Measurements from ENCODE around the gene PDS5B.
"Not testable (repeated sequence)": the region's sequence is repeated elsewhere in the genome, so short reads cannot be mapped to it uniquely, and the experiment has no call there.

Gene PDS5B

DNA sequence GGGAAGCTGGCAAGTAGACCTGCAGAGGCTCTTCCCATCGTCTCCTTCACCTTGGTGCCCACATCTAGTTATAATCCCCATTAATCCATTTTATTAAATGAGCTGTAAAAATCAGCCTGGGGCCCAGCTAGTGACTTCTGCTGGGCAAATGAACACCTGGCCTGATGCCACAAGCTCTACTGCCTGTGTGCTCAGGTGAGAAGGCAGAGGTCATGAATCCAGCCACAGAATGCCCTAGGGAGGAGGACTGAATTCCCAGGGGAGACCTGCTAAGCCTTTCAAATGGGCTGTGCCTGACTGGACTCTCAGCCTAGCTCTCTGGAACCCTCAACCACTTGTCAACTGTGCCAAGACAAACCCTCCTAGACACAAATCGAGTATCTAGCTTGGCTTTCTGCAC, 74.0 kb downstream of the PDS5B start:
- no peak for DNase-seq

DNA sequence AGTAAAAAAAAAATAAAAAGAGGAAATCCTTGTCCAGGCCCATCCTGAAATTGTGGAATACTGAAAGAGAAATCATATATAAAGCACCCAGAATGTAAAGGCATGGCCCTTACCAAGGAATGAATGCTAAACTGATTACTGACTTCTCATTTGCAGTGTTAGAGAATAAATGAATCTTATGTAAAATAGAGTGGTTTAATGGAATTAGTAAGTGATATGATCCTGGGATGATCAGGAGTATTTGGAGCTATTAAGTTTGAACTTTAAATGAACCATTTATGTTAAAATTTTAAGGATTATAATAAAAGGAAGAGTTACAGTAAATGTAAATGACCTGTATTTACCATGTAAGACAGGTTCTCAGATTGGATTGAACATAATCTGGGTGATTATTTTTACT, 75.4 kb downstream of the PDS5B start:
- DNase-seq: no peak

DNA sequence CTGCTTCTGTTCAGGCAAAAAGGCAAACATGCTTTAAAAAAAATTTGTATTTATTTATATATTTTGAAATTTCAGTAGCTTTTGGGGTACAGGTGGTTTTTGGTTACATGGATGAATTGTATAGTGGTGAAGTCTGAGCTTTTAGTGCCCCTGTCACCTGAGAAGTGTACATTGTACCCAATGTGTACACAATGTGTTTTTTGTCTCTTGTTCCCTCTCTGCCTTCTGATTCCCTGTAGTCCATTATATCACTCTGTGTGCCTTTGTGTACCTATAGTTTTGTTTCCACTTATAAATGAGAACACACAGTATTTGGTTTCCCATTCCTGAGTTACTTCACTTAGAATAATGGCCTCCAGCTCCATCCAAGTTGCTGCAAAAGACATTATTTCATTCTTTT, 77.4 kb downstream of the PDS5B start:
- no peak for DNase-seq

DNA sequence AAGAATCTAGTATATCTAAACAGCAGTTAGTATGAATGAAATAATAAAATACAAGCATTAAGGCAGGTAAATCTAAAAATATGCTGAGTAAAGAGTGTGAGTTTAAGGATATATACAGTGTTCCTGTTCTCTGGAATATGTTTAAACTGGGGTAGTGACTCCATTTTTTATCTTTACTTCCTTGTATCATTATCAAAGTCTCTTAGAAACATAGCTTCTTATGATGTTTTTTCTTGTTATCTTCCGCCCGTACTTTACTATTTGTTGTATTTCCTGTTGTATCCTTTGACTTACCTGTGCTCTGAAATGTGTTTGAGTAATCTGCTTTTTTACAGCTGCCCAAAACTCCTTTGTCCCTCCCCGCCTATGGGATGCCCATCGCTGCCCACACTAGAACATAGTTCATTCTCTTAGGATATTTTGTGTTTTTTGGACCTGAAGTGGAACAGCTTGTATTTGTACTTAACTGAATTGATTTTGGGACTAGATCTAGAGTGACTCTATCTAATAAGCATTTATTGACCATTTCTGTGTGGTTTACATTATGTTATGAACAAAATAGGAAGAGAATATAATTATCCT, 80.8 kb downstream of the PDS5B start:
- DNase-seq: no peak

DNA sequence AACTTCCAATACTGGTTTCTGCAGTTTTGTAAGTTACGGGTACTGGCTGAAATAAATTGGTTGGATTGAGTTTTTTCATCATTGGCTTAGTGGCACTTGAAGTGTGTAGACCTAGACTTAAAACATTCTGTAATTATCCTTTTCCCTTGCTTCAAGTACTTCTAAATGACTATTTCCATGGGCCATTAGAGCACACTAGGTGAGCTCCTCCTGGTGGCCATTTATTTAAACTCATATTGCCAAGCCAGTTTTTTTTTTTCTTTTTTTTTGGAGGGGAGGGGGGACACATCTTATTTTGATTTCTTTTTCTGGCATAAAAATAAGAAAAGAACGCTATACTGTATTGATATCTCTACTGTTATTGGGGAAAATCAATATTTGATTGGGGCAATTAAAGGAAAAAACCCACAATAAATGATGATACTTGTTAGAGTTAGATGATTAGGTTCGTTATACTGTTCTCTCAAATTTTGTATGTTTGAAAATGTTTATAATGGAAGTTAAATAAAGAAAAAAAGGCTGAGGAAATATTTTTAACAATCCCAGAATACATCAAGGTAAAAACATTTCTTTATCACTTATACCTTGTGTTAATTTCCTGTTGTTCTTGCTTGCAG, 82.9 kb downstream of the PDS5B start:
- DNase-seq: no peak

DNA sequence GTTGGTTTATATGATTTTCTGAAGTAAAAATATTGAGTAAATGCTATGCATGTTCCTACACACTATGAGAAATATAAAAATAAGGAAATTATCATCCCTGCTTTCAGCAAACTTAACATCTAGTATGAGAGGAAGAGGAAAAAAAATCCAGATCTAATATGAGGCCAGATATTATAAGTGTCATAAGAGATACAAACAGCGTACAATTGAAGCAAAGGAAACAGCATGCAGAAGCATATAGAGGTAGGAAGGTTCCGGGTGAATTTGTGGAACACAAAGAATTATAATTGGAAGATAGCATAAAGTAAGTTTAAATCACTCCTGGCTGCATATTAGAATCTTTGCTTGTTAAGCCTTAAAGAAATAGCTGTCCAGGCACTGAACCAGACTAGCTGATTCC, 88.3 kb downstream of the PDS5B start:
- no peak for DNase-seq

DNA sequence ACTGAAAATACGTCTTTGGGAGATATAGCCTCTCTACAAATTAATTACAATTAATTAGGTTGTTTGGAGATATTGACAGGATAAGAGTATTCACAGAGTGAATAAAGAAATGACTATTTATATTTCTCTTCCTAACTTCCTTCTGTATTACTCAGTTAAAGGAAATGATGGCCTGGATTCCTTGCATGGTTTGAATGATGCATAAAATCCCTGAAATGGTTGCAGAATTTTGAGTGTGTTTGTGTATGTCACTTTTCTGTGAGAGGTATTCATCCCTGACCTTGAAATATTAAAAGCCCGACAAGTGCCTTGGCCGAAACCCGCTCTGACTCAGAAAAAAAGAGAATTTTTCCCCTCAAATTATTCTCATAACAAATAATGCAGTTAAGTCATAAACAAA, 90.0 kb downstream of the PDS5B start:
- DNase-seq: no peak

DNA sequence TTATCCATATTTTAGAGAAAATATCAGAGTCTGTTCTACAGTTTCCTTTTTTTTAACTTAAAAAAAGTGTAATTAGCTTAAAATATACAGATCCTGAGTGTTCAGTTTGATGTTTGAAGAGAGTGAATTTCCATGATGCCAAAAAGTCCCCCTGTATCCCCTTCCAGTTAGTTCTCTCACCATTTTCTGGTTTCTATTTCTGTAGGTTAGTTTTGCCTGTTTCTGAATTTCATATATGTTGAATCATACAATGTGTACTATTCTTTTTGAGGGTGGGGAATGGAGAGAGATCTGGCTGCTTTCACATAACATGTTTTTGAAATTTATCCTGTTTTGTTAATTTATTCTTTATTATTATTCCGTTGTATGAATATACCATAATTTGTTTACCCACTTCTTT, 95.9 kb downstream of the PDS5B start:
- DNase-seq: no peak

DNA sequence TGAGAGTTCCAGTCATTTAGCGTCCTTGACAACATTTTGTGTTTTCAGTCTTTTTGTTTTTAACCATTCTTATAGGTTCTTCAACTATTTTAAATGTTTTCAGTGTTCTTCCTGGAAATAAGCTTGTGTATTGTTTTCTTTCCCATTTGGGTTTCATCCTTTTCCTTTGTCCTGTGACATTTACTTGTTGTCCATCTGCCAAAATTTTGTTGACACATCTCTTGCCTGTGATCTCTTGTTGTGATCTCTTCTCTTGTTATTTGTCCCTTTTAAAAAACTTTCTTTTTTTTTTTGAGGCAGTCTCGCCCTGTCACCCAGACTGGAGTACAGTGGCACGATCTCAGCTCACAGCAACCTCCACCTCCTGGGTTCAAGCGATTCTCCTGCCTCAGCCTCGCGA, 96.5 kb downstream of the PDS5B start:
- no peak for DNase-seq

DNA sequence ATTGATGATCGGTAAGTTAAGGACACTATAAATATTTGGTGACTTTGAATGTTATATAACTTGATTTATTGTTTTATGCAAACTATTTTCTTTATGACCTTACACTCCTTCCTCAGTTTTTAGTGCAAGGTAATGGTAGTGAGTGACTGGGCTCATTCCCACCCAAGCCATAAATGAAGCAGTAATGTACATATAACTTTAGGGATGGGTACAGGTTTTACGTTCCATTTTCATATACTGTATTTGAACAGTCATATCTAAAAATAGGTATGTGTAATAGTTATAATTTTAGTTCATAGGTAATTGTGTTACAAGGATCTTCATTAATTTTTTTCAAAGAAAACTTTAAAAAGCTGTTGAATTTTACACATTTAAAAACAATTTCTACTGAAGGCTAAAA, 101.0 kb downstream of the PDS5B start:
- no peak for DNase-seq

DNA sequence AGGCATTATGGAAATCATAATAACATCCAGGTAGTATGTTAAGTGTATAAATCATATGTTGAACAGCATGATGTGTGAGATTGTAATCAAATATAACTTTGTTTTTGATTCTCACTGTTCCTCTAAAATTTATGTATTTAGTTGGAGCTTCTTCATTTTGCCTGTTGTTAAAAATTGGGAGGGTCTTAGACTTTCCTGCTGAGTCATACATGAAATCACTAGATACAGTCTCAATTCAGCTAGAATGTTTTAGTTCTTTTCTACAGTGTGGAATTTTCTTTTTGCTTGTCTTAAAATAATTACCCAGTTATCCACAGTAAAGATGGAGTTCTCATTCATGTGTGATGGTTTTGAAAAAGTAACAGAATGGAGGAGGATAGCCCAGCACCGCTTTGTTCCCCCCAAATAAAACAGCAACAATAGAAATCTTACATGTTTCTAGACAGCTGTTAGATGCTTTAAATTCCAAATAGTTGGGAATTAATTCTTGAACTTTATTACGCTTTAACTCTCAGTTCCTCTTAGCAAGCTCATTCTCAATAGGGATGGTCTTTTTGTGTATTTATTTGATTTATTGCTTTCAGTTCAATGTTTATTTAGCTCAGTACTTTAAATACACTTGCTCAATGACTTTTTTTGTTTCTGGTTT, 109.5 kb downstream of the PDS5B start:
- DNase-seq: no peak

DNA sequence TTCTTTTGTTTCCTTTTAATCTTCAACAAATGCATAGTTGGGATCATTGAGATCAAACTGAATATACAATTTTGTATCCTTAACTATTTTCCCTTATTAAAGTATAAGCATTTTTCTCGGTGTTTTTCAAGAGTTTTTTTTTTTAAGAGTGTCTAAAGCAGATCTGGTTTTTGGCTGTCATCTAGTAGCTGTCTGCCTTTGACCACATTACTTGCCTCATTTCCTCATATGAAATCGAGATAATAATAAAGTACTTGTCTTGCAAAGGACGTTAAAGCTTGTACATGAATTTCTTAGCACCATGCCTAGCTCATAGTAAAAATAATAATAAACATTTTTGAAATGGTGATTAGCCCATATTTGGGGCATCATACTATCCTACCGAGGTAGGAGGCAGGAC, 121.2 kb downstream of the PDS5B start:
- no peak for DNase-seq

DNA sequence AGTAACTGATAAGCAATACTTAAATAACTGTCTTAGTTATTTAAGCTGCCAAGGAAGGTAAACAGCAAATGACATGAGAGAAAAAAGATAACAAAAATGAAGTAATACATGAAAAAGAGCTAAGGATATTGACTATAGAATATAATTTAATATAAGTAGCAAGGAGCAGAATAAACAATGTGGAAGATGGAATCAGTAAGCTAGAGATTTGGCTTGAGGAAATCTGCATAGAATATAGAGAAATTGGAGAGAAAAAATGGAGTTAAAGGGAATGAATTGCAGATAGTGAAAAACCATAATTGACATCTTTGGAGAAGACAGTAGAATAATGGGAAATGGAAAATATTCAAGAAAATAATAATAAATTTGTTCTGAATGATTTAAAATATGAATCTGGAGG, 127.1 kb downstream of the PDS5B start:
- no peak for DNase-seq

DNA sequence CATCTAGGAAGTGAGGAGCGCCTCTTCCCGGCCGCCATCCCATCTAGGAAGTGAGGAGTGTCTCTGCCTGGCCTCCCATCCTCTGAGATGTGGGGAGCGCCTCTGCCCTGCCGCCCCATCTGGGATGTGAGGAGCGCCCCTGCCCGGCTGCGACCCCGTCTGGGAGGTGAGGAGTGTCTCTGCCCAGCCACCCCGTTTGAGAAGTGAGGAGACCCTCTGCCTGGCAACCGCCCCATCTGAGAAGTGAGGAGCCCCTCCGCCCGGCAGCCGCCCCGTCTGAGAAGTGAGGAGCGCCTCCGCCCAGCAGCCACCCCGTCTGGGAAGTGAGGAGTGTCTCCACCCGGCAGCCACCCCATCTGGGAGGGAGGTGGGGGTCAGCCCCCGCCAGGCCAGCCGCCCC, 129.9 kb downstream of the PDS5B start:
- DNase-seq: not testable (repeated sequence)

DNA sequence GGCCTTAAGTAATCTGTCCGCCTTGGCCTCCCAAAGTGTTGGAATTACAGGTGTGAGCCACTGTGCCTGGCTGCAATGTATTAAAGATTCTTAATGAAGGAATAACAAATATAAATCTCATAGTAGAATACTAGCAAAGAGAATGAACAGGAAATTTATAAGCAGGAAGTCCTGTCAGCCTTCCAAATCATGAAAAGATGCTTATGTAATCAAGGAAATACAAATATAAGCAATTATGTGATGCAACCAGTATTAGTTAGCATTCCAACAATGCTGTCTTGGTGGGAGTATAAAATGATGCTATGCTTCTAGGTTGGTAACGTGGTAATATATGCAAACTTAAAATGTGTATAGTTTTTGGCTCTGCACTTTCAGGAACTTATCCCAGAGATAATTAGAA, 133.8 kb downstream of the PDS5B start:
- DNase-seq: no peak

DNA sequence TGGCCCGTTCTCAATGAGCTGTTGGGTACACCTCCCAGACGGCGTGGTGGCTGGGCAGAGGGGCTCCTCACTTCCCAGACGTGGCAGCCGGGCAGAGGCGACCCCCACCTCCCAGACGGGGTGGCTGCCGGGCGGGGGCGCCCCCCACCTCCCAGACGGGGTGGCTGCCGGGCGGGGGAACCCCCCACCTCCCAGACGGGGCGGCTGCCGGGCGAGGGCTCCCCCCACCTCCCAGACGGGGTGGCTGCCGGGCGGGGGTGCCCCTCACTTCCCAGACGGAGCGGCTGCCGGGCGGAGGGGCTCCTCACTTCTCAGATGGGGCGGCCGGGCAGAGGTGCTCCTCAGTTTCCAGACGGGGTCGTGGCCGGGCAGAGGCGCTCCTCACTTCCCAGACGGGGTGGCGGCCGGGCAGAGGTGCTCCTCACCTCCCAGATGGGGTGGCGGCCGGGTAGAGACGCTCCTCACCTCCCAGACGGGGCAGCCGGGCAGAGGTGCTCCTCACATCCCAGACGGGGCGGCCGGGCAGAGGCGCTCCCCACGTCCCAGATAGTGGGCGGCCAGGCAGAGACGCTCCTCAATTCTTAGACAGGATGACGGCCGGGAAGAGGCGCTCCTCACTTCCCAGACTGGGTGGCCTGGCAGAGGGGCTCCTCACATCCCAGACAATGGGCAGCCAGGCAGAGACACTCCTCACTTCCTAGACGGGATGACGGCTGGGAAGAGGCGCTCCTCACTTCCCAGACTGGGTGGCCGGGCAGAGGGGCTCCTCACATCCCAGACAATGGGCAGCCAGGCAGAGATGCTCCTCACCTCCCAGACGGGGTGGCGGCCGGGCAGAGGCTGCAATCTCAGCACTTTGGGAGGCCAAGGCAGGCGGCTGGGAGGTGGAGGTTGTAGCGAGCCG, 135.1 kb downstream of the PDS5B start:
- not testable (repeated sequence) for DNase-seq

DNA sequence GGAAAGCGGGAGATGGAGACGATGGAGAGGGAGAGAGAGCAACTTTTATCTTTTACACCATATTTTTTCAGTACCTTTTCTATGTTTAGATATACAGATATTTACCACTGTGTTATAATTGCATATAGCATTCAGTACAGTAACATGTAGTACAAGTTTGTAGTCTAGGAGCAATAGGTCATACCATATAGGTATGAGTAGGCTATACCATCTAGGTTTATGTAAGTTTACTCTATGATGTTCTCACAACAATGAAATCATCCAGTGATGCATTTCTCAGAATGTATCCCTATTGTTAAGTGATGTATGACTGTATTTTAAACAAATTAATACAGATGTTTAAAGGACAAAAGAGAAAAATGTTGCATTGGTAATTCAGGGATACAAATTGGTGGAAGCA, 136.1 kb downstream of the PDS5B start:
- DNase-seq: no peak

DNA sequence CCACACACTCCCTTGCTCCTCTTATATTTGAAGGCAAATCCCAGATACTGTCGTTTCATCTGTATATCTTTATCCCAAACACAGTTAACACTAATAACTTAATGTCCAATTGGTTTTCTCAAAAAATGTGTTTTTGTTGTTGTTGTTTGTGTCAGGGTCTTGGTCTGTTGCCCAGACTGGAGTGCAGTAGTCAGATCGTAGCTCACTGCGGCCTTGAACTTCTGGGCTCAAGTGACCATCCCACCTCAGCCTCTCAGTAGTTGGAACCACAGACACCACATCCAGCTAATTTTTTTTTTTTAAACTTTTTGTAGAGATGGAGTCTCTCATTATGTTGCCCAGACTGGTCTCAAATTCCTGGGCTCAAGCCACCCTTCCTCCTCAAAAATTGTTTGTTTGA, 137.7 kb downstream of the PDS5B start:
- no peak for DNase-seq

DNA sequence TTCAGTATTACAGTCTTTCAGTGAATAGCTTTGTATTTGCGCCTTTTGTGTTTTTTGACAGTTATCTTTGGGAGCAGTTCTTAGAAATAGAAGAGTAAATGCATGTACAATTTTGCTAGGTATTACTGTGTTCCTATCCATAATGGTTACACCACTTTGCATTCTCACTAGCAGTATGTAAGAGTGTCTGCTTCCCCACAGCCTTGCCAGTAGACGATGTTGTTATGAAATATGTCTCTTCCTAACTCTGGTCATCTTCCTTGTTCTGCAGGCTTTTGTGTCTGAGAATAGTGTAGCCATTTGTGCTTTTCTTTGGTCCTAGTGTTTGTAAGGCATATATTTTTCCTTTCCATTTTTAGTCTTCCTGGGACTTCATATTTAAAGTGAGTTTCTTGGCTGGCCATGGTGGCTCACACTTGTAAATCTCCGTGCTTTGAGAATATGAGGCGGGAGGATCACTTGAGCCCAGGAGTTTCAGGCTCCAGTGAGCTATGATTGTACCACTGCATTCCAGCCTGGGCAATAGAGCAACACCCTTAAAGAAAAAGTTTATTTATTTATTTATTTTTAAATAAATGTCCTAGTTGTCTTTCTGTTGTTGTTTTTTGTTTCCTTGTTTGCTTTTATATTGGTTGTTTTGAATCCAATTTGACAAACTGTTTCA, 140.3 kb downstream of the PDS5B start:
- no peak for DNase-seq

DNA sequence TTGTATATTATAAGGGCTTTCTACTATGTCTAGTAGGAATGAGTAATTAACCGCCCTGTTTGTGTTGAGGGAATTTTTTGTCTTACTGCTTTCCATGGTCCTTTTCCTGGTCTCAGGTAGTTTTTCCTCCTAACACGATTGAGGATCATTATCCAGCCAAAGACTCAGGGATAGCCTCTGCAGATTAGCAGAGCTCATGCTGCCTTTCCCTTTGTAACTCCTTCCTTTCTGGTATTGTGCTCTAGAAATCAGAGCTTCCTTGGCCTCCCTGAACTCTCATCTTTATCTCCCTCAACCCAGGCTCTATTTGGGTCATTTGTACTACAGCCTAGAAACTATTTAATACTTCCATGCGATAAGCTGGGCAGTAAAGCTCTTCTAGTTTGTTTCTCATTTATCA, 142.1 kb downstream of the PDS5B start:
- no peak for DNase-seq

DNA sequence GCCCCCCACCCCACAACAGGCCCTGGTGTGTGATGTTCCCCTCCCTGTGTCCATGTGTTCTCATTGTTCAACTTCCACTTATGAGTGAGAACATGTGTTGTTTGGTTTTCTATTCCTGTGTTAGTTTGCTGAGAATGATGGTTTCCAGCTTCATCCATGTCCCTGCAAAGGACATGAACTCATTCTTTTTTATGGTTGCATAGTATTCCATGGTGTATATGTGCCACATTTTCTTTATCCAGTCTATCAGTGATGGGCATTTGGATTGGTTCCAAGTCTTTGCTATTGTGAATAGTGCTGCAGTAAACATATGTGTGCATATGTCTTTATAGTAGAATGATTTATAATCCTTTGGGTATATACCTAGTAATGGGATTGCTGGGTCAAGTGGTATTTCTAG, 142.8 kb downstream of the PDS5B start:
- DNase-seq: not testable (repeated sequence)

DNA sequence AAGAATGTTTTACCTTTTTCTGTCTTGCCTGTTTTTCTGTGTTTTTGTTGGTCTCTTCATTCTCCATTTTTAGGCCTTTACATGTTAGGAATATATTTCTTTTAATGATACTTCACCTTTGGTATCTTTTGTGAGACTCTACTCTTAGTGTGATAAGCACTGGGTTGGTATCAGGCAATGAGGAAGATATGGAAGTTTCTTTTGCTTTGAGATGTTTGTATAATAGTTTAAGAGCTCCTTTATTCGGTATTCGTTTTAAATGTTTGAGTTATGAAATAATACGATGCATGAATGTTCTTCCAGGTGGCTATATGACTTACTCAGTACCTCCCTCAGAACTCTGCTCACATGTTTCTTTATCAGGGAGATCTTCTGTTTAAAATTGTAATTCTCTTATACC, 144.8 kb downstream of the PDS5B start:
- no peak for DNase-seq

DNA sequence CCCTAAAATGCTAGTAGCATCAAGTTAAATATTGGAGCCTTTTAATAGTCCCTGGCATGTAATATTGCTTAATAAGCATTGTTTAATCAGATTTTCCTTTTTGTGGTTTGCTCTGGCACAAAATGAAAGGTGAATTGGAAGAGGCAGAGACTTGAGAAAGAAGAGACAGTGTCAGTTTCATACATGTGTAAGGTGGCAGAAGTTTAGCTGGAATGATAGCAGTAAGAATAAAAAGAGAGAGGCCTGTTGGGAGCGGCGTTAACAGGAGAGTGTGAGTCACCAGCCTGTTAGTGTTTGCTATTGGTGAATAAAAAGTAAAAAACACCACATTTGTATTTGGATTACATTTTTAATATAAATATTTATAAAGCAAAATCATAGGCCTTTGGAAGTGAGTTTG, 145.3 kb downstream of the PDS5B start:
- DNase-seq: no peak

All from C1 segment of cervical spinal cord (tissue), 14 donors.